ENCODE data around the gene DOCK2. TPM values are rescaled to one million over a fixed set of nuclear protein-coding genes. Genes with fewer than 3 reads are reported as not detected.

Gene DOCK2
- total RNA-seq, 1 experiment from 2014 or later, result 0.26 TPM

- ATAC-seq (no peak; the same call in 1 of the 2 replicates), DNase-seq (no peak)
- Histone ChIP-seq H3K79me2 (ENCODE audit: low read length) (no peaks in the 10 kb centered on the region), H3K36me3 (ENCODE audit: low read depth, low read length) (no peaks in the 10 kb centered on the region), H3K9ac (ENCODE audit: low read length) (no peak overlapping the region), H3K4me2 (ENCODE audit: low read length) (no peak overlapping the region), H3K4me3 (ENCODE audit: low read length) (no peak overlapping the region), H3K27me3 (ENCODE audit: low read length) (no peaks in the 10 kb centered on the region), H3K9me2 (replicated peaks; ENCODE audit: low read length) (no peaks in the 10 kb centered on the region), H3K4me1 (ENCODE audit: insufficient read depth, low read length) (peaks cover 19% of the 10 kb centered on the region), H3K9me3 (ENCODE audit: low read length) (no peaks in the 10 kb centered on the region), H4K20me1 (ENCODE audit: low read length) (no peaks in the 10 kb centered on the region), H2AFZ (ENCODE audit: low read length) (no peak overlapping the region), H3F3A (ENCODE audit: low read length, unreplicated experiment) (no peaks in the 10 kb centered on the region), H3K27ac (ENCODE audit: low read length) (no peak overlapping the region)
- POLR2A ChIA-PET (ENCODE audit: unreplicated experiment), result no interaction called here
- intact Hi-C loops (cut with micrococcal nuclease), result loop anchor here (1.0 to 5.0 kb wide), 6 partner anchors 84 to 756 kb away; no protein-coding TSS in a partner anchor
- no TSS peak for BruUV-seq (replicated peaks)
- CTCF ChIA-PET, result interaction anchor here (2.2 kb wide), 1 partner anchor 277 kb away, joined by 19 read pairs; the partner anchor contains the start of gene INSYN2B
- TF ChIP-seq, protein P1, sequence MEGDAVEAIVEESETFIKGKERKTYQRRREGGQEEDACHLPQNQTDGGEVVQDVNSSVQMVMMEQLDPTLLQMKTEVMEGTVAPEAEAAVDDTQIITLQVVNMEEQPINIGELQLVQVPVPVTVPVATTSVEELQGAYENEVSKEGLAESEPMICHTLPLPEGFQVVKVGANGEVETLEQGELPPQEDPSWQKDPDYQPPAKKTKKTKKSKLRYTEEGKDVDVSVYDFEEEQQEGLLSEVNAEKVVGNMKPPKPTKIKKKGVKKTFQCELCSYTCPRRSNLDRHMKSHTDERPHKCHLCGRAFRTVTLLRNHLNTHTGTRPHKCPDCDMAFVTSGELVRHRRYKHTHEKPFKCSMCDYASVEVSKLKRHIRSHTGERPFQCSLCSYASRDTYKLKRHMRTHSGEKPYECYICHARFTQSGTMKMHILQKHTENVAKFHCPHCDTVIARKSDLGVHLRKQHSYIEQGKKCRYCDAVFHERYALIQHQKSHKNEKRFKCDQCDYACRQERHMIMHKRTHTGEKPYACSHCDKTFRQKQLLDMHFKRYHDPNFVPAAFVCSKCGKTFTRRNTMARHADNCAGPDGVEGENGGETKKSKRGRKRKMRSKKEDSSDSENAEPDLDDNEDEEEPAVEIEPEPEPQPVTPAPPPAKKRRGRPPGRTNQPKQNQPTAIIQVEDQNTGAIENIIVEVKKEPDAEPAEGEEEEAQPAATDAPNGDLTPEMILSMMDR (conservative IDR thresholded peaks at IDR 0.05; ENCODE audit: low read depth, low read length), result no peak
- TF ChIP-seq EZH2 (IDR thresholded peaks at IDR 0.05; ENCODE audit: low read length, unreplicated experiment), result no peak
- no peak for TF ChIP-seq EZH2phosphoT487 (IDR thresholded peaks at IDR 0.05; ENCODE audit: borderline replicate concordance, low read length)
Measured at GRCh38 chr5:169702693-169703481, 65.8 kb downstream of the DOCK2 start.

GRCh38 chr5:169703813-169704212 is 66.7 kb downstream of the DOCK2 start:
- Histone ChIP-seq H3K27me3 (ENCODE audit: low read length) (no peaks in the 10 kb centered on the region), H3K4me2 (ENCODE audit: low read length) (no peak overlapping the region), H3K36me3 (ENCODE audit: low read depth, low read length) (no peaks in the 10 kb centered on the region), H3K9me3 (ENCODE audit: low read length) (no peaks in the 10 kb centered on the region), H3K79me2 (ENCODE audit: low read length) (no peaks in the 10 kb centered on the region), H3K9ac (ENCODE audit: low read length) (no peak overlapping the region), H3K4me3 (ENCODE audit: low read length) (no peak overlapping the region), H2AFZ (ENCODE audit: low read length) (no peak overlapping the region), H3K27ac (ENCODE audit: low read length) (no peak overlapping the region), H3F3A (ENCODE audit: low read length, unreplicated experiment) (no peaks in the 10 kb centered on the region), H3K4me1 (ENCODE audit: insufficient read depth, low read length) (peaks cover 19% of the 10 kb centered on the region), H3K9me2 (replicated peaks; ENCODE audit: low read length) (no peaks in the 10 kb centered on the region), H4K20me1 (ENCODE audit: low read length) (no peaks in the 10 kb centered on the region)
- intact Hi-C loops (cut with micrococcal nuclease), result loop anchor here (1.0 to 5.0 kb wide), 5 partner anchors 83 to 757 kb away; no protein-coding TSS in a partner anchor
- DNase-seq, result no peak
- TF ChIP-seq EZH2 (IDR thresholded peaks at IDR 0.05; ENCODE audit: low read length, unreplicated experiment), result no peak
- no peak for ATAC-seq
- ChIA-PET CTCF (no interaction called here), POLR2A (ENCODE audit: unreplicated experiment) (no interaction called here)
- no TSS peak for BruUV-seq (replicated peaks)

GRCh38 chr5:169705322-169705721 is 68.2 kb downstream of the DOCK2 start:
- no peak overlapping the region for H3K9ac ChIP-seq (ENCODE audit: low read length)
- H3K9me3 ChIP-seq (ENCODE audit: low read length), result no peaks in the 10 kb centered on the region
- no peak overlapping the region for H2AFZ ChIP-seq (ENCODE audit: low read length)
- POLR2A ChIA-PET (ENCODE audit: unreplicated experiment), result no interaction called here
- H3K4me1 ChIP-seq (ENCODE audit: insufficient read depth, low read length), result peaks cover 19% of the 10 kb centered on the region
- H3K27me3 ChIP-seq (ENCODE audit: low read length), result no peaks in the 10 kb centered on the region
- H3K27ac ChIP-seq (ENCODE audit: low read length), result no peak overlapping the region
- no peak overlapping the region for H3K4me2 ChIP-seq (ENCODE audit: low read length)
- BruUV-seq (replicated peaks), result no TSS peak
- no peak overlapping the region for H3K4me3 ChIP-seq (ENCODE audit: low read length)
- intact Hi-C loops (cut with micrococcal nuclease), result no loop called here
- no peaks in the 10 kb centered on the region for H3F3A ChIP-seq (ENCODE audit: low read length, unreplicated experiment)
- TF ChIP-seq, protein P1 (conservative IDR thresholded peaks at IDR 0.05; ENCODE audit: low read depth, low read length), result no peak
- TF ChIP-seq EZH2phosphoT487 (IDR thresholded peaks at IDR 0.05; ENCODE audit: borderline replicate concordance, low read length) (no peak), EZH2 (IDR thresholded peaks at IDR 0.05; ENCODE audit: low read length, unreplicated experiment) (no peak)
- no peaks in the 10 kb centered on the region for H3K79me2 ChIP-seq (ENCODE audit: low read length)
- no peak for DNase-seq
- no peak for ATAC-seq
- CTCF ChIA-PET, result no interaction called here
- no peaks in the 10 kb centered on the region for H4K20me1 ChIP-seq (ENCODE audit: low read length)
- no peaks in the 10 kb centered on the region for H3K36me3 ChIP-seq (ENCODE audit: low read depth, low read length)
- no peaks in the 10 kb centered on the region for H3K9me2 ChIP-seq (replicated peaks; ENCODE audit: low read length)

Data from PC-3 (cell line).